Stimulated activated CD8-positive, alpha-beta memory T cell treated with anti-CD3 and anti-CD28 coated beads, Interleukin-12 subunit alpha, Interleukin-12 subunit beta, amount 100 ng/mL, for 4 hours (primary cell): ENCODE measurements around the gene LRRC2.
"Not testable (repeated sequence)": the region's sequence is repeated elsewhere in the genome, so short reads cannot be mapped to it uniquely, and the experiment has no call there.

Experiments
- DNase-seq: peaks from one replicate; pipeline ENCODE4 v3.0.0-alpha.2; 2020; ENCODE audit warnings: low read depth

Gene LRRC2

DNA sequence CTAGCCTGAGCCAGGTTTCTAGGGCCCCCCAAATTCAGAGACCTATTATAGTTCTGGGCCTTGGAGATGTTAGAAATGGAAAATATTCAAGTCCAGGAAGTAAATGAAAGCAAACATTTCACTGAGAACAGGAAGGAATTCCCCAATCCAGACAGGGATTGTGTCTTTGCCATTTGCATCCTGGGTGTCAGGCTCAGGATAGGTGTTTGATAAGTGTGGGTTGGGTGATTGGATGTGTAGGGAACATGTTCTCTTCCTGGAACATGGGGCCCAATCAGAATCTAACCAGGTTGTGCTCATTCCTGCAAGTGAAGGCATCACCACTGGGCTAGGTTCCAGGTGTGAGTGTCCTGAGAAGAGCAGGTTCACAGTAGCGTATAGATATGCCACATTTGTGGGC lies 14.6 kb upstream of the LRRC2 start:
- no peak for DNase-seq

DNA sequence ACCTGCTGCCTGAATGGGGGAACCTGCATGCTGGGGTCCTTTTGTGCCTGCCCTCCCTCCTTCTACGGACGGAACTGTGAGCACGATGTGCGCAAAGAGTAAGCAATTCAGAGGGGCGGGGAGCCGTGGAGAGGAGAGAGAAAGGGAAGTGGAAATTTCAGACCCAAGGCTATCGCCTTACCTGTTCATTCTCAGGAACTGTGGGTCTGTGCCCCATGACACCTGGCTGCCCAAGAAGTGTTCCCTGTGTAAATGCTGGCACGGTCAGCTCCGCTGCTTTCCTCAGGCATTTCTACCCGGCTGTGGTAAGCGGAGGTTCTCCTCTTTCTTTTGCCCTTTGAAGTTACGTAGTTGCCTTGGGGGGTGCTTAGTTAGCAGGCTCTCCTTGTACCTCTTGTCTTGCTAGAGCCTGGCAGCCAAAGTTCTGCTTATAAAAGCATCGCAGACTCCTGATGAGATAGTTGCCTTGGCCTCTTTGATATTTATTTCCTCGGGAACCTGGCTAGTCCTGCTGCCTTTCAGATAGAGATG lies 13.7 kb upstream of the LRRC2 start:
- no peak for DNase-seq

DNA sequence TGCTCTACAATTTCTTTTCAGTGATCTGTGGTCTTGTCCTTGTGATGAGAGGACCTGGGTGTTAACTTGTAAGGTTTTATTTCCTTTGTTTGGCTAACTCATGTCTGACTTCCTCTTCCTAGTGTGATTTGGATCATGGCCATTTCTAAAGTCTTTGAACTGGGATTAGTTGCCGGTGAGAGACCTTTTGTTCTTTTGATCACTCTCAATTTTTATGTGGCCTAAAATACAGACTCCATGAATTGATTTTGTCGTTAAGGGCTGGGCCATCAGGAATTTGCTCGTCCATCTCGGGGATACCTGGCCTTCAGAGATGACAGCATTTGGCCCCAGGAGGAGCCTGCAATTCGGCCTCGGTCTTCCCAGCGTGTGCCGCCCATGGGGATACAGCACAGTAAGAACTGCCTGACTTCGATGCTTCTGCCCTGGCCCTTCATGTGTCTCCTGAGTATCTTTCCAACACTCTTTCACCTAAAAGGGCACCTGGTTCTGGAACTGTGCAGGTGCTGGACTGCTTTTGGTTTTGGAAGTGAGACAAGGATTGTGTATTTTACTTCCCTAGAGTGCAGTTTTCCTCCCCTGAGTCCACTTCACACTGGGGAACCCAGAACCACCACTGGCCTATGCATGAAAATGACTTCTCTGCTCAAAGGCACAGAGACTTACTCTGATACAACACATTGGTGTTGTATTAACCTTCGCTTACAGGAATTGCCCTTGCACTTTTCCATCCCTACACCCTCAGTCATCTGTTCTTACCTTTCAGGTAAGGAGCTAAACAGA lies 13.1 kb upstream of the LRRC2 start:
- DNase-seq: no peak

DNA sequence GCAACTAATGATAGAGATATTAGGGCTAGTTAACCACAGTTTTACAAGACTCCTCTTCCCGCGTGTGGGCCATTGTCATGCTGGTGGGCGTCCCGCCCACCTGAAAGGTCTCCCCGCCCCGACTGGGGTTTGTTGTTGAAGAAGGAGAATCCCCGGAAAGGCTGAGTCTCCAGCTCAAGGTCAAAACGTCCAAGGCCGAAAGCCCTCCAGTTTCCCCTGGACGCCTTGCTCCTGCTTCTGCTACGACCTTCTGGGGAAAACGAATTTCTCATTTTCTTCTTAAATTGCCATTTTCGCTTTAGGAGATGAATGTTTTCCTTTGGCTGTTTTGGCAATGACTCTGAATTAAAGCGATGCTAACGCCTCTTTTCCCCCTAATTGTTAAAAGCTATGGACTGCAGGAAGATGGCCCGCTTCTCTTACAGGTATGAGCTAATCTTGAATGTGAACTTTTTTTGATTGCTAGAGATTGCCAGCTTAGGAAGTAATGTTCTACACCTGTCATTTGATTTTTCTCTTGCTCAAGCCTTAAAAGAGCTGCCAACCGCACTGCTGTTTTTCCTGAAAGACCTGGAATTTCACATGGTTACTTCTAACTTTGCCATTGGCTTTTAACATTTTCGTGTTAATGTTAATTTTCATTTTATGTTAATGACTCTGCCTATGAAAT lies 11.6 kb upstream of the LRRC2 start:
- DNase-seq: not testable (repeated sequence)

DNA sequence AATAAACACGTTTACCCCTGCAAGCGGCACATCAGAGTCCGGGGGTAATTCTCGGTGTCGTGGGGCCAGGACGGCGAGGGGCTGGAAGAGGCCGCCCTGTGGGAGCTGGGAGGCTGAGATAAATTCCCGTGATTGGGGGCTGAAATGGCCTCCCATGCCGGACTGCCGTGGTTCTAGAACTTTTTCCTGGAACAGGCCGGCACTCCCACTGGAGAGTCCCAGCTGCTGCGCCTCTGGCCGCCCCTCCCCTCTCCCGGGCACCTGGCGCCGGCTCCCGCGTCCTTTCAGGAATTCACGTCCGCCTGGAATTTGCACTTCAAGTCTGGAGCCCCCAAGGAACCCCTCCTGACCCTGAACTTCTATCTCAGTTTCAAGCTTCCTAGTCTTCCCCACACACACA lies 10.8 kb upstream of the LRRC2 start:
- DNase-seq: no peak

DNA sequence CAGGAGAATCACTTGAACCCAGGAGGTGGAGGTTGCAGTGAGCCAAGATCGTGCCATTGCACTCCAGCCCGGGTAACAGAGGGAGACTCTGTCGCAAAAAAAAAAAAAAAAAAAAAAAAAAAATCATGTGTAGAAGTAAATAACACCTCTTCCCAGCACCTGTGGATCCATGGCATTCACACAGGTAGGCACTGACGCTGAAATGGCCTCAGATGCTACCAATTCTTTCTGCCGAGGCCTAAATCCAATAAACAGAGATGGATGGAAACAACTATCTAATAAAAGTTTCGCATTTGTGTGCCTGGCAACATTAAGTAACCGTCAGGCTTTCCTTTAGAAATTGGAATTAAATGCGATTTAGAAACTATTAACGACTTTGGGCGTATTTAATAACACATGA lies 10.3 kb upstream of the LRRC2 start:
- no peak for DNase-seq

DNA sequence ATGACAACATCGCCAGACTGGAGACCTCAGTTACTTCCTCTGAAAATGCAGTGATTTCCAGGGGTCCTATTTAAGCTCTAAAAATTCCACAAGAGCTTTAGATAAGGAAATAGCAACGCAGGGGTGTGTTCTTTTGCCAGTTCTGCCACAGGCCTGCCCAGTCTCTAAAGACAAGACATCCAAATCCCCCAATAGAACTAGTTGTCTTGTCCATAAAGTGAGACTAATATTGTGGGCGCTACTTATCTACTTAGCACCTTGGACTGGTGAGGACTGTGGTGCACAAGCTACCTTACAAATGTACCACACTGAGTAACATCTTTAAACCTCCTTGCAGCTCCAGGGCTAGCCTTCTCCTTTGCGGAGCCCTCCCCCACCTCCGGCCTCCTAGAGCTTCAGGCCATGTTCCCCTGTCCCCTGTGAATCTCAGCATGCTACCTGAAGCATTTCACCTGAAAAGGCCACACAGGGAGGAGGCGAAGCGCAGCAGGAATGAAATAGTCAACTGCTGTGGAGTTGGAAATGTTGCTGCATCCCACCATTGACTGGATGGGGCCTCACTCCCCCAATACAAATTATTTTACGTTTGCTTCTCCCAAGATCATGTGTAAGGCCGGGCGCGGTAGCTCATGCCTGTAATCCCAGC lies 9.6 kb upstream of the LRRC2 start:
- no peak for DNase-seq

DNA sequence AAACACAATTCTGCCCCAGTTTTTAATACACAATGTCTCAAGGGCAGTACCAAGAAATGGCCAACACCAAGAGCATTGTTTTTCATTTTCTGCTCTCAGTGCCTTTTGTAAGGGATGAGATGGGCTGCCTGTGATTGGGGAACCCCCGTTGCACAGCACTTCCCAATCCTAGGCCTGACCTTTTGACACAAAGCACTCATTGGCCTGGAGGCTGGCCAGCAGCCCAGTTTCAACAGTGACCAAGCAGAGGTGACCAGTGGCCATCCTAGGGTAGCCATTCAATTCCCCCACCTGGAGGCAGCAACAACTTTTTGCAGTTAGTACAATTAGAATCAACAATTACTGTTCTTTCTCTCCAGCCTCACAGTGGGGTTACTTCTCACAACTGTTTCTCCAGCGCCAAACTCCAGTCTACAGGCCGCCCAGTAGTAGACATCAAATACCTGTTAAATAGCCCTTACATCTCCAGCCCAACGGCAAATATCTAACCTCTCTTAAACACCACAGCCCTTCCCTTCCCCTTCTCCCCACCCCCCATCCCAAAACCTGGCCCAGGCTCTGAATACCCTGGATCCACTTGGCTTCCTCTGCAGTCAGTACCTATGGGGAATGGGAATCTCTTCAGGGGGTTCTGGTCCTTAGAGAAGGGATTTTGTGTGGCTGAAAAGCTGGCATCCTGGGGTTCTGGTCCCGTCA lies 8.9 kb upstream of the LRRC2 start:
- no peak for DNase-seq

DNA sequence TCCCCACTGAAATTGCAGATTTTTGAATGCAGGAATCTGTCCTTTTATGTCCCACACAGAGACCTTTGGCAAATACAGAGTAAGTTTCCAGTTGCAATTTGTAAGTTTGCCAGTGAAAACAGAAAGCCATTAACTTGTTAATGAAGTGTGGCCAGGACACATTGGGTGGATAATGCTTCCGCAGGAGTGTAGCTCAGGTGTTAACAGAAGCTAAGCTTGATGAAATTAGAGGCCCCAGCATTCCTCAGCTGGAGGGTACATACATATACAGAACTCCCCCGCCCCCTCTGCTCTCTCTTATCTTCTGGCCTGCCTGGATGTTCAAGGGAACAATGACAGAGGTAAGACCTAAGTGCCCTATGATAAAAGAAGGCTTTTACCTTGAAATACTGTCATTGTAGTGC lies 8.1 kb upstream of the LRRC2 start:
- DNase-seq: no peak

DNA sequence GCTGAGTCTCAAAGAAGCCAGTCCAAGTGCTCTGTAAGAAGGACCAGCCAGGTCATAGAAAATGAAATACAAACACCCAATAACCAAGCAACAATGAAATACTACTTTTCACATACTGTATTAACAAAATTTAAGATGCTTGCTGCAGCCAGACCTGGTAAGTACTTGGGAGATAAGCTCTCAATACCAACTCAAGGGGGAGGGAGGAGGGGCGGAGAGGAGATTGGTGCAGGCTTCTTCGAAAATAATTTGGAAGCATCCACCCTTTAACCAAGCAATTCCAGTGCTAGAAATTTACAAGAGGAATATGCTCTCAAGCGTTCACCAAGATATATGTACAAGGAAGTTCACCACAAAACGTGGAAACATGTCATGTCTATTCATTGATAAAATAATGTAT lies 7.6 kb upstream of the LRRC2 start:
- no peak for DNase-seq

DNA sequence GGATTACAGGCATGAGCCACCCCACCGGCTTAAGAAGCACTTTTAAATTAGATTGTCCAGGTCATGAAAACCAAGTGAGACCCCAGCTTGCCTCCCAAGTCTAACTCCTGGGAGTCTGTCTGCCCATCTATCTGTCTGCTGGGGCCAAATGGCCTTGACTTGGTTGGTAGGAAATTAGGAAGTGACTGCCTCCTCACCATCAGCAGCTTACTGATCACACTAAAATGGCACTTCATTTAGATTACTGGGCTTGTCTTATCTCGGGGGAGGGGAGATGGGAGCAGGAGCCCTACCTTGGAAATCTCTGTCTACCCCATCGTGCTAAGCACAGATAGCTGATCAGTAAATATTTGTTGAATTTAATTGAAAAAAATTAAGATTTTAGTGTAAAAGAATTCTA lies 5.6 kb upstream of the LRRC2 start:
- no peak for DNase-seq

DNA sequence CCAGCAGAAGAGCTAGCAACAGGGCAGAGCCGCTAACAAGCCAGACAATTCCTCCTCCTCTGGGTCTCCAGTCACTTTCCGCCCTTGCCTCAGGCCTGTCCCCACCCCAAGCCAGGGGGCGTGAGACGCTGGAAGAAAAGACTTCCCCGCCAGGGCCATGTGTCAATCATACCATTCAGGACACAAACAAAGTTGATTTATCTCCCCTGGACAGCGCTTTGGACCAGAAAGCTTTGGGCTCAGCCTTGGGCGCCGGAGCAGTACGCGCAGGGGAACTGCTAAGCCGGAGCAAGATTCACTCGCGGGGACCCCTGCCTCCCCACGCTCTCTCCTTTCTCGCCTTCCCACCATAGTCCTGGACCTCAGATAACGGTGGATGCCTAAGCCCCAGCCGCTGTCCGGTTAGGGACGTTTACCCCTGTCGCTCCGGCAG lies 479 bp downstream of the LRRC2 start:
- DNase-seq: no peak

DNA sequence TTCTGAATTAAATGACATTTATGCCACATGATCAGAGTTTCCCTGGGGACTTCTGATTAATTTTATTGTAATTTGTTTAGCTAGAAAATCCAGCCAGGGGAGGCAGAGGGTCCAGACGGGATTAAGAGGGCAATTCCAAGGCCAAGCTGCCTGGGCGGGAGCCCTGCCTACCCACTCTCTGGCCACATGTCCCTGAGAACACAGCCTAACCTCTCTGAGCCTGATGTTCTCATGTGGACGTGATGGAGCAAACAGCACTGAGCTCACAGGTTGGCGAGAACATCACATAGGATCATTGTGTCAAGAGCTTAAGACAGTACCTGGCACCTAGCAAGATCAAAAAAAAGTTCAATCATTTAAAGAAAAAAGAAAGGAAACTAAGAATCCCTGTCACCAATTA lies 1.0 kb downstream of the LRRC2 start:
- no peak for DNase-seq

DNA sequence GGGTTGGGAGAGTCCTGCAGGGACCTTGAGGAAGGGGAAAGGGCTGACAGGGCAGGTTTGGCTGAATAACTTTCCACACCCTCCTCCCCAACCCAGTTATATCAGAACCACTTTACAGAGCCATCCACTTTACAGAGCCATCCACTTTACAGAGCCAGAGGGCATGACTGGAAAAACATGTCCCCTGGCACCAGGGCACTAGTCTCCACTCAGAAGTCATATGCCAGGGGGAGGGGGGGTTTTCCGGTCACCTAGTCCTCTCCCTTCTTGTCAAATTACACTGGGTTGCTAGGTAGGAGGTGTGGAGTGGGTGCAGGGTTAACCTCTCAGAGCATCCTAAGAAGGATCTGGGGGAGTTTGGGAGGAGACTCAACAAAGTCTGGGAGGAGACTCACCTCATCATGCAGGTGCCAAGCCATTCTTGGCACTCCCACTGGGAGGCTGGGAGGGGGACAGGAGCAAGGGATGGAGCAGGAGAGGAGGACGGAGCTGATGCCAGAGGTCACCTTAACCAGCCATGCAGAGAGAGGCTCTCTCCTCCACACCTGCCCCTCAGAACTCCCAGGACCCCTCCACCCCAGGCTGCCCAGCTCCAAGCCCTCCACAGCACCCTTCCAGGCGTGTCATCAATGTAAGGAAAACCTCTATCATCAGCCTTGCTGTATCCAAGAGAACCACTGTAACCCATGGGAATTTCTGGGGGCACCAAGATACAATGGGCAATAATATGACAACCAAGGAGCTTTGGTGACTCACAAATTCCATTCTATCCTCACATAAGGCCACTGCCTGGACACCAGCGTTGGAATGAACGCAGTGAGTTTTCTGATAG lies 1.7 kb downstream of the LRRC2 start:
- no peak for DNase-seq

DNA sequence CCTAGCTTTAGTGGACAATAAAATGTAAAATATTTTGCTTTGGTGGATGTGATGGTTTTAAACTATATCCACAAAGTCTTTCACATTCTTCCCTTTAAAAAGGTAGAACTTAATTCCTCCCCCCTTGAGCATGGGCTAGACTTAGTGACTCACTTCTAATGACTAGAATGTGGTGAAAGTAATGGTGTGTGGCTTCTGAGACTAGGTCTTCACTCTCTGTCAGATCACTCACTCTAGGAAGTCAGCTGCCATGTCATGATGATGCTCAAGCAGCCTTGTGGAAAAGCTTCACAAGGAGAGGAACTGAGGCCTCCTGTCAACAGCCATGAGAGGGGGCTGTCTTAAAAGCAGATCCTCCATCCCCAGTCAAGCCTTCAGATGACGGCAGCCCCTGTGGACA lies 4.2 kb downstream of the LRRC2 start:
- DNase-seq: no peak

DNA sequence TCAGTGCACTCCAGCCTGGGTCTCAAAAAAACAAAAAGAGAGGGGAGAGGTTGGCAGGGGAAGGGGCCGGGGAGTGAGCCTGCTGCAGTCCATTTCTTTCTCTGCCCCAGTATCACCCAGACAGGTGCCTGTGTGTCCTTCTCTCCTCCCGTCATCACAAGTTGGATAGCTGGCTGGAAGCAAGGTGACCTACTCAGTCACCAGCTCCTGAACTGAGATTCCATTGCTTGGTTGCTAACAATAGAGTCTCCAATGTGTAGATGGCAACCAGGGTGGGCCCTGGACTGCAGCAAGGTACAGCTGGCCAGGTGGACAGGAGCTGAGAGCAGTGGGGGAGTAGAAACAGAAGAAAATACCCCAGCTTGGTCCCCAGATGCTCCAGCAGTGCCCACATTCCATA lies 4.6 kb downstream of the LRRC2 start:
- DNase-seq: no peak

DNA sequence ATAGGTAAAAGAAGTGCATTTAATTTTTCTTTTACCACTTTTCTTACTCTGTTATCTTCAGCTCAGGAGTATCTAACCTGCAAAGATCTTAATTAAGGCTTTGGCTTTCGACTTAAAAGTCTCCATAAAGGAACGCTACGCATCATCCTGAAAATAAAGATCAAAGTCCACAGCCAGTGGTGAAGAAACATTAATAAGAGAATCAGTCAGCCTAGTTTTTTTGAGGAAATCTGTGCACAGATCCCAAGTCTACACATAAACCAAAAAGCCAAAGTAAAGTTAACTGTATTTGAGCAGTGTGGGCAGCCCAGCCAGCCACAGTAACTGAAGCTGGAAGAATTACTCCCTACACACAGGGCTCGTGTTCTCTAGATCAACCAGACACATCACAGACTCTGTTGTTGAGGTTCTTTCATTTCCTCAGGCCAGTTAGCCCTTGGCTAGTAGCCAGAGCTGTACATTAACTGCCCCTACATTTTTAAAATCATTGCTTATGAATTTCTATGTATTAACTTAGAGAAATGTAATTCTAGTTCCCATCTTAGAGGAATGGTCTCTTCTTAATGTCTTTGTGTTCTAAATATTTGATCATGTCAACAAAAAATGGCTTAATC lies 6.9 kb downstream of the LRRC2 start:
- DNase-seq: no peak

DNA sequence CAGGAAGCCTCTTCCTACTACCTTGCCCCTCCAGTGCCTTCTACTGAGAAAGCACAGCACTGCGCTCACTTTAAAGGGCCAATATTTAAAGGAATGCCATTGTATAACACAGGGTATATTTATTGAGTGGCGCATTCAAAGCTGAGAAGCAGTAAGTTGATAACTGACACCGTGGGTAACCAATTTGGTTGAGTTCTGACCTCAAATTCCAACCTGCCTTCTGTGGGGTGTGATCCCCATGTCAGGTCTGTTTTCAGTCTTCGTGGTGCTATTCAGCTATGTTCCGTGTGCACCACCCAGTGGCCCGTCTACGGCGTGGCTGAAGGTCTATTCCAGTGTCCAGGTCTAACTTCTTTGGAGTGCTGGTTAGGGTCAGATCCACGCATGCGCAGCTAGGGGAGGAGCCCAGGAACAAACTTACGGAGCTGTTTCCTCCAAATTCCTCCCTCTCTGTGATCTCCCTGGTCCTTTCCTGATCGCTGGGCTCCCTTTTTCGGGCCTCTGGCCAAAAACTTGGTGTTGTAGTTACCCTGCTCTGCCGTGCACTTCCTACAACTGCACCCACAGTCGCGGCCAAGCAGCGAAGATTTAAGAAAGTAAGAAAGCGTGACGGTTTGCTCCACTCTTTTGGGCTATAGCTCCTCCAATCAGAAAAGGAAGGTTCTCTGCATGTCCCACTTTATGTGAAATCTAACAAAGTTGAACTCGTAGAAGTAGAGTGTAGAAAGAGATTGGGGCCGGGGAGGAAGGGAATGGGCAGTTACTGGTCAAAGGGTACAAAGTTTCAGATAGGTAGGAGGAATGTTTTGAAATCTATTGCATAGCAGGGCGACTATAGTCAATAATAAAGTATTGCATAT lies 7.7 kb downstream of the LRRC2 start:
- peak; percentile 55 for DNase-seq

DNA sequence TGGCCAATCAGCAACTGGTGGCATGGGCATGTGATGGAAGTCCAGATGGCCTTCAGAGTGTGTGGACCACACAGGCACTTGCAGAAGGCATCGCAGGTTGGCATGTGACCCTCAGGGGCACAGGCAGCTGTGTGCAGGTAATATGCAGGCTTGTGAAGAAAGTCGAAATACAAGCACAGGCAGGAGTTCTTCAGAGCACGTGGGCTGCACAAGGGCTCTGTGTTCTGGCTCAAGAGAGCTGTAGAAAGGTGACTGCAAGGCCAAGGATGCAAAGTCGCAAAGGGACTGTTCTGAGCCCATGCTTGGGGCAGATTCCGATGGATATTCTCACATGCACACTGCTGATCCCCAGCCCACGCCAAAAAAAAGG lies 8.3 kb downstream of the LRRC2 start:
- no peak for DNase-seq

DNA sequence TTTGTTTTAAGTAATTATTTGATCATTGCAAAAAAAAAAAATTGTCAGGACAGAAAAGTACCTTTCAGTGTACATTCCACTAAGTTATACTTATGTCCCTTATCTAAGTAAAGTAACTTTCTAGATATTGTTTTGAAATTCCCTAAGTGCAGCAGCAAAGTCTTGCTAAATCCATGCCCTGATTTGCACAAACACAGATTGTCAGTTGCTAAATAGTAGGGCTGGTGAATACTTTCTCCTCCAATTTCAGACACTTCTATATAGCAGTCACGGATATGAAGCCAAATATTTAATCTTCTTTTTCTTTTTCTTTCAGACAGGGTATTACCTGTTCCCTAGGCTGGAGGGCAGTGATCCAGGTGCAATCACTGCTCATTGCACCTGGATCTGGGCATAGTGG lies 12.9 kb downstream of the LRRC2 start:
- no peak for DNase-seq
